Measurements from ENCODE around the gene RCE1.

Gene RCE1

DNA sequence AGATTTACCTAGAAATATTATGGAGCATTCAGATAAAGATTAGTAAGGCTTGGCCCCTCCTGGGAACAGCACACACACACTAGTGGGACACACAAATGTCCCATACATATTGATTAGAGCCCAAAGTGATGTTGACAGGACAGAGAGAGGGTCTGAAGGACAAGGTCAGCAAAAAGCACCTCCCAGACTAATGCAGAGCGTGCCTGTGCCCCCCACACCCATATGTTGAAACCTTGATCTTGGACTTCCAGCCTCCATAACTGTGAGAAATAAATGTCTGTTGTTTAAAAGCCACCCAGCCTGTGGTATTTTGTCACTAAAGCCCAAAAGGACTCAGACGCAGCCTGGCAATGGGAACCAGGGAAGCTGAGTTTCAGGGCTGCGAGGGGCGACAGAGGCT is 41.2 kb downstream of the RCE1 start:
- H3K27ac ChIP-seq = no peak overlapping the region
- TF ChIP-seq, protein P1, sequence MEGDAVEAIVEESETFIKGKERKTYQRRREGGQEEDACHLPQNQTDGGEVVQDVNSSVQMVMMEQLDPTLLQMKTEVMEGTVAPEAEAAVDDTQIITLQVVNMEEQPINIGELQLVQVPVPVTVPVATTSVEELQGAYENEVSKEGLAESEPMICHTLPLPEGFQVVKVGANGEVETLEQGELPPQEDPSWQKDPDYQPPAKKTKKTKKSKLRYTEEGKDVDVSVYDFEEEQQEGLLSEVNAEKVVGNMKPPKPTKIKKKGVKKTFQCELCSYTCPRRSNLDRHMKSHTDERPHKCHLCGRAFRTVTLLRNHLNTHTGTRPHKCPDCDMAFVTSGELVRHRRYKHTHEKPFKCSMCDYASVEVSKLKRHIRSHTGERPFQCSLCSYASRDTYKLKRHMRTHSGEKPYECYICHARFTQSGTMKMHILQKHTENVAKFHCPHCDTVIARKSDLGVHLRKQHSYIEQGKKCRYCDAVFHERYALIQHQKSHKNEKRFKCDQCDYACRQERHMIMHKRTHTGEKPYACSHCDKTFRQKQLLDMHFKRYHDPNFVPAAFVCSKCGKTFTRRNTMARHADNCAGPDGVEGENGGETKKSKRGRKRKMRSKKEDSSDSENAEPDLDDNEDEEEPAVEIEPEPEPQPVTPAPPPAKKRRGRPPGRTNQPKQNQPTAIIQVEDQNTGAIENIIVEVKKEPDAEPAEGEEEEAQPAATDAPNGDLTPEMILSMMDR (conservative IDR thresholded peaks at IDR 0.05) = no peak
- TF ChIP-seq ZFX (IDR thresholded peaks at IDR 0.05) = no peak

DNA sequence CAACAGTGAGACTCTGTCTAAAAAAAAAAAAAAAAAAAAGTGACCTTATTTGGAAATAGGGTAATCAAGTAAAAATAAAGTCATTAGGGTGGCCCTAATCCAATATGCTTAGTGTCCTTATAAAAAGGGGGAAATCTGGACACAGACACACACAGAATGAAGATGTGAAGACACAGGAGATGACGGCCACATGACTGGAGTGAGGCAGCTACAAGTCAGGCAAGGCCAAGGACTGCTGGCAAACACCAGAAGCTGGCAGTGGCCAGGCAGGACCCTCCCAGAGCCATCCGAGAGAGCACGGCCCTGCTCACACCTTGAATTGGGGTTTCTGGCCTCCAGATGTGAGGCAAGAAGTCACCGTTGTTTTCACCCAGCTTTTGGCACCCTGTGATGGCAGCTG is 42.2 kb downstream of the RCE1 start:
- no peak overlapping the region for H3K27ac ChIP-seq
- TF ChIP-seq, protein P1 (conservative IDR thresholded peaks at IDR 0.05) = no peak
- no peak for TF ChIP-seq ZFX (IDR thresholded peaks at IDR 0.05)

DNA sequence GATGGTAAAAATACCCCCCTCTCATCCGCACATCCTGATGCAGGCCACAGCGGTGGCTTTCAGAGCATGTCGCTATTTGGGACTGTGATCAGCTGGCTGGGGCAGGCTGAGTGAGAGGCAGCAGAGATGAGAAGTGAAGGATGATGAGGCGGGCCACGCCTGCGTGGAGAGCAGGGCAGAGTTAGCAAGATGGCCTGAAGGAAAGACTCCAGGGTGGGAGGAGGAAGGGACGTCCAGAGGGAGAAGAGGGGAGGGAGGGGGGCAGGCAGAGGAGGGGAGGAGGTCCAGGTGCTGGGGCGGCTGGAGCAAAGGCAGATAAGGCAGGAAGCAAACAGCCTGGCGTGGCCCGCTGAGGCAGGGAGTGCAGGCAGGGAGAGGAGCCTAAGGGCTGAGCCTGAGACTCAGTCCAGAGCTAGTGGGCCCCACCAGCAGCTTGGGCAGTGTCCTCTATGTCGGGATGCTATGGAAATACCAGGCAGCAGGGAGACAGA is 42.8 kb downstream of the RCE1 start:
- H3K27ac ChIP-seq = no peak overlapping the region
- no peak for TF ChIP-seq ZFX (IDR thresholded peaks at IDR 0.05)
- TF ChIP-seq, protein P1 (conservative IDR thresholded peaks at IDR 0.05) = no peak

DNA sequence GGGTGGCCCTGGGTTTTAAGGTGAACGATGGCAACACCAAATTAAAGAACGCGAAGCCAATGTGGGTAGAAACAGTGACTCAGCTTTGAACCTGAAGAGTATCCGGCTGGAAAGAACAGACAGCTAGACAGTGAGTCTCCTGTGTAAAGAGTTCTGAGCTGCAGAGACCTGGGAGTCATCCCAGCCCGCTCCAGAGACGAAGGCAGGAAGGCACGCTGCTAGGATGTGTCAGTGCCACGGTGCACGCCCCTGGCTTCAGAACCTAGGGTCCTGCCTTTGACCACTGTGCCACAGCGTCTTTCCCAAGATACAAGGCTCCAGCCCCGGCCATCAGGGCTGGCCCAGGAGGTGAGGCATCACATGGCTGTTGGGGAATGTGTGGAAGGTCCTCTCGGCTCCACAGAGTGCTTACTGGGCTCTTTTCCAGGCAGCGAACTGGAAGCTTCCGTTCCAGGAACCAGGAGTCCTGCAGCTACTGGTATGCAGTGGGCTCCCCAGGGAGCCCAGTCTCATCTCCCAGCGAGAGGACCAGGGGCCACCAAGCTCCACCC is 43.5 kb downstream of the RCE1 start:
- no peak for TF ChIP-seq ZFX (IDR thresholded peaks at IDR 0.05)
- TF ChIP-seq, protein P1 (conservative IDR thresholded peaks at IDR 0.05) = no peak
- no peak overlapping the region for H3K27ac ChIP-seq

DNA sequence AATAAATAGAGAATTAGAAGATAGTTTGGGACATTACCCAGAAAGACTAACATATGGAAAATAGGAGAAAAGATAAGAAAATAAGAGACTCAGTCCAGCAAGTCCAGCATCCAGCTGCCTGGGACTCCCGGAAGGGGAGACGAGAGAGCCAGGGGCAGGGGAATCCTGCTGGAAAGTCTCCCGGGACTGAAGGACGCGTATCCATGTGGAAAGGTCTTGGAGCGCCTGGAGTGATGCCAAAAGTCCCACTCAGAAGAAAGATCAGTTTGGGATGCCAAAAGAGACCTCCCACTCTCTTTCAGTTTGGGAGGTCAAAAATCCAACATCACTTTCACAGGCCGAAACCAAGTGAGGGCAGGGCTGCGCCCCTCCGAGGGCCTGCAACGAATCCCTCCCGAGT is 44.3 kb downstream of the RCE1 start:
- no peak overlapping the region for H3K27ac ChIP-seq
- TF ChIP-seq, protein P1 (conservative IDR thresholded peaks at IDR 0.05) = no peak
- TF ChIP-seq ZFX (IDR thresholded peaks at IDR 0.05) = no peak

DNA sequence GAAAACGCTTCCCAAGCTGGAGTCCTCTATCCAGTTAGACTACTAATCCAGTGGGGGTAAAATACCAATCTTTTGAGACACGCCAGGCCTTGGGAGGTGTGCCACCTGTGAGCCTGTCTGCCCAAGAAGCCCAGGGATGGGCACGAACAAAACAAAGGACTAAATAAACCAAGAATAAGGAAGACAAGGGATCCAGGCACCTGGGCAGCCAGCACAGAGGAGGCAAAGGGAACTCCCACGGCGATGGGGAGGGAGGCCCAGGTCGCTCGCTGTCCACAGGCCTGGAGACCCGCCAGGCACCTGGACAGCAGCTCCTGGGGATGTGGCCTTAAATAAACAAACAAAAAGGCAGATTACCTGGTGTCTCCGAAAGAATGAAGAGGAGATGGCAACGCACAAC is 45.0 kb downstream of the RCE1 start:
- peak overlapping the region; percentile 9 for H3K27ac ChIP-seq
- no peak for TF ChIP-seq ZFX (IDR thresholded peaks at IDR 0.05)
- TF ChIP-seq, protein P1 (conservative IDR thresholded peaks at IDR 0.05) = no peak

DNA sequence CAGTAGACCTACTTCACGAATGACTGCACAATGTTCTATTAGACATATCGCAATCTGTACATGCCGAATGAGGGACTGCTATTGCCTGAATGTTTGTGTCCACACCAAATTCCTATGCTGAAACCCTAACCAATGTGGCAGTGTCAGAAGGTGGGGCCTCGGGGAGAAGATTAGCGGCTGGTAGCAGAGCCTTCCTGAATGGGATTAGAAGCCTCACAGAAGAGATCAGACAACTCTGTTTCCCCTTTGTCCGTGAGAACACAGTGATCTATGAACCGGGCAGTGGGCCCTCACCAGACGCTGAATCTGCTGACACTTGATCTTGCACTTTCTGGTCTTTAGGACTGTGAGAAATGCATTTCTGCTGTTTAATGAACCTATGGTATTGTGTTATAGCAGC is 46.7 kb downstream of the RCE1 start:
- TF ChIP-seq, protein P1 (conservative IDR thresholded peaks at IDR 0.05) = no peak
- TF ChIP-seq ZFX (IDR thresholded peaks at IDR 0.05) = no peak
- no peak overlapping the region for H3K27ac ChIP-seq

Measured in C4-2B (cell line).